GM10248 (cell line): ENCODE measurements around the gene ADAMTS18.

Experiments used
- CTCF ChIA-PET: fragments of 300-600 bp; sonication (Branson Sonifier 250); formaldehyde crosslinking; extraction: SDS; loops from one replicate; lab custom pipeline; 2021; ENCODE audit warnings: antibody characterized with exemption; lab: Yijun Ruan, JAX
- POLR2A ChIA-PET: fragments of 350-650 bp; sonication (Branson Sonifier 250); formaldehyde crosslinking; extraction: SDS; loops from one replicate; lab custom pipeline; 2020; ENCODE audit warnings: antibody characterized with exemption; lab: Yijun Ruan, JAX
- DNase-seq: peaks from one replicate; pipeline ENCODE4 v3.0.0; 2012; ENCODE audit errors: extremely low spot score
- CTCF ChIP-seq: IDR thresholded peaks from 2 replicates; pipeline ENCODE4 v1.5.1; 2012; ENCODE audit warnings: mild to moderate bottlenecking, low read depth; ENCODE audit errors: extremely low read depth, missing control alignments, control extremely low read depth

The ADAMTS18 gene

GRCh38 chr16:77335652-77336234 is 99.1 kb downstream of the ADAMTS18 start:
- no peak for DNase-seq
- ChIA-PET CTCF (no interaction called here), POLR2A (no interaction called here)
- no peak for TF ChIP-seq CTCF

GRCh38 chr16:77332792-77333191 is 102.0 kb downstream of the ADAMTS18 start:
- ChIA-PET CTCF (no interaction called here), POLR2A (no interaction called here)
- no peak for TF ChIP-seq CTCF
- no peak for DNase-seq

GRCh38 chr16:77331802-77332586 is 102.8 kb downstream of the ADAMTS18 start:
- POLR2A ChIA-PET, result no interaction called here
- no peak for TF ChIP-seq CTCF
- CTCF ChIA-PET, result no interaction called here
- no peak for DNase-seq

- POLR2A ChIA-PET, result no interaction called here
- no peak for TF ChIP-seq CTCF
- CTCF ChIA-PET, result no interaction called here
- DNase-seq, result no peak
These were observed 103.8 kb downstream of the ADAMTS18 start for GRCh38 chr16:77331043-77331442.

- no peak for DNase-seq
- POLR2A ChIA-PET, result no interaction called here
- no peak for TF ChIP-seq CTCF
- CTCF ChIA-PET, result no interaction called here
These were observed 104.3 kb downstream of the ADAMTS18 start for GRCh38 chr16:77330332-77331042.

- no peak for DNase-seq
- ChIA-PET POLR2A (no interaction called here), CTCF (interaction anchor here (1.8 kb wide), 1 partner anchor 12 kb away, joined by 4 read pairs; no protein-coding TSS in a partner anchor)
- TF ChIP-seq CTCF, result no peak
These were observed 106.1 kb downstream of the ADAMTS18 start for GRCh38 chr16:77328768-77329167.
